BE2C (cell line): ENCODE measurements around the gene CXCR3. TPM values are rescaled to one million over a fixed set of nuclear protein-coding genes. Genes with fewer than 3 reads are reported as not detected.

Experiments used
- DNase-seq: peaks from one replicate; pipeline ENCODE4 v3.0.0-alpha.2; 2020
- H3K27me3 ChIP-seq: fragments of 250-450 bp; sonication (Bioruptor Pico); 2 replicates; pipeline ENCODE4 v1.5.1; 2020; ENCODE audit warnings: mild to moderate bottlenecking
- H3K36me3 ChIP-seq: fragments of 250-450 bp; sonication (Bioruptor Pico); 2 replicates; pipeline ENCODE4 v1.5.1; 2020; ENCODE audit warnings: mild to moderate bottlenecking
- H3K4me1 ChIP-seq: fragments of 250-450 bp; sonication (Bioruptor Pico); 2 replicates; pipeline ENCODE4 v1.5.1; 2020
- H3K4me3 ChIP-seq: 2 replicates; pipeline ENCODE4 v1.5.1; 2011; ENCODE audit warnings: low read depth, low read length
- H3K9me3 ChIP-seq: fragments of 250-450 bp; sonication (Bioruptor Pico); 2 replicates; pipeline ENCODE4 v1.5.1; 2020
- polyA plus RNA-seq: library from polyadenylated mRNA; unstranded; fragments of >200 nt; gene quantifications from one replicate; pipeline ENCODE4 v1.2.1, GENCODE V29; 2012; ENCODE audit warnings: low read depth, missing spikeins; ENCODE audit not compliant: insufficient read length, insufficient read depth
- TF ChIP-seq, protein P1 (sequence below): IDR thresholded peaks from 2 replicates; pipeline ENCODE4 v1.5.1; 2012; ENCODE audit warnings: mild to moderate bottlenecking, low read depth, low read length

Gene CXCR3
- not detected for polyA plus RNA-seq

- no peaks in the 10 kb centered on the region for H3K36me3 ChIP-seq
- H3K4me3 ChIP-seq = no peak within 1 kb of the TSS
- H3K4me1 ChIP-seq = no peaks in the 10 kb centered on the region
- DNase-seq = no peak
- no peaks in the 10 kb centered on the region for H3K9me3 ChIP-seq
- no peaks in the 10 kb centered on the region for H3K27me3 ChIP-seq
- TF ChIP-seq, protein P1, sequence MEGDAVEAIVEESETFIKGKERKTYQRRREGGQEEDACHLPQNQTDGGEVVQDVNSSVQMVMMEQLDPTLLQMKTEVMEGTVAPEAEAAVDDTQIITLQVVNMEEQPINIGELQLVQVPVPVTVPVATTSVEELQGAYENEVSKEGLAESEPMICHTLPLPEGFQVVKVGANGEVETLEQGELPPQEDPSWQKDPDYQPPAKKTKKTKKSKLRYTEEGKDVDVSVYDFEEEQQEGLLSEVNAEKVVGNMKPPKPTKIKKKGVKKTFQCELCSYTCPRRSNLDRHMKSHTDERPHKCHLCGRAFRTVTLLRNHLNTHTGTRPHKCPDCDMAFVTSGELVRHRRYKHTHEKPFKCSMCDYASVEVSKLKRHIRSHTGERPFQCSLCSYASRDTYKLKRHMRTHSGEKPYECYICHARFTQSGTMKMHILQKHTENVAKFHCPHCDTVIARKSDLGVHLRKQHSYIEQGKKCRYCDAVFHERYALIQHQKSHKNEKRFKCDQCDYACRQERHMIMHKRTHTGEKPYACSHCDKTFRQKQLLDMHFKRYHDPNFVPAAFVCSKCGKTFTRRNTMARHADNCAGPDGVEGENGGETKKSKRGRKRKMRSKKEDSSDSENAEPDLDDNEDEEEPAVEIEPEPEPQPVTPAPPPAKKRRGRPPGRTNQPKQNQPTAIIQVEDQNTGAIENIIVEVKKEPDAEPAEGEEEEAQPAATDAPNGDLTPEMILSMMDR = no peak
Observed at GRCh38 chrX:71618303-71618721, at the start of gene CXCR3. Gene CXCR3, minus strand, starts transcription at chrX:71618511. Its CDS starts 62 bp downstream, at chrX:71618449.

- H3K4me1 ChIP-seq = no peaks in the 10 kb centered on the region
- H3K9me3 ChIP-seq = no peaks in the 10 kb centered on the region
- no peak for DNase-seq
- no peak within 1 kb of the TSS for H3K4me3 ChIP-seq
- H3K27me3 ChIP-seq = no peaks in the 10 kb centered on the region
- H3K36me3 ChIP-seq = no peaks in the 10 kb centered on the region
- TF ChIP-seq, protein P1 = no peak
Observed at GRCh38 chrX:71667328-71668247, 49.3 kb upstream of the CXCR3 start, which contains the start of gene LOC101059915. Gene LOC101059915, plus strand, starts transcription at chrX:71667546.

GRCh38 chrX:71666240-71667223, 48.2 kb upstream of the CXCR3 start:
- no peaks in the 10 kb centered on the region for H3K36me3 ChIP-seq
- H3K9me3 ChIP-seq = no peaks in the 10 kb centered on the region
- no peaks in the 10 kb centered on the region for H3K4me1 ChIP-seq
- no peak overlapping the region for H3K4me3 ChIP-seq
- DNase-seq = no peak
- no peaks in the 10 kb centered on the region for H3K27me3 ChIP-seq
- TF ChIP-seq, protein P1 = no peak

DNA sequence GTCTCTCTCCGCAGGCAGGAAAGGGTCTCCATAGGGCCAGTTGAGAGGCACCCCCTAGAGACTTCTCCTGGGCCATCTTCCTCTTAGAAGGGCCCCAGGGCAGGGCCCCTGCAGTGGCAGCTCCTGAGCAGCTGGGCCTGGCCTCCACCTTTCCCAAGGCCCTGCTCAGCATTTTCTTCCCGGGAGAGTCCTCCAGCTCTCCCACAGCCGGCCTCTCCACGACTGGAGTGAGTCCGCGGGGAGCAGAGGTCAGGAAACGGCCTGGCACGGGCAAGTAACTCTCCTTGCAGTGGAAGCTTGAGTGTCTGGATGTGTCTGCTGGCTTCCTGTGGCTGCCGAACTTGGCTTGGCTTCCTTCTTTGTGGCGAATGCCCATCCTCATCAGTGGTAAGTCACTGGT, 47.4 kb upstream of the CXCR3 start:
- TF ChIP-seq, protein P1 = no peak
- no peaks in the 10 kb centered on the region for H3K36me3 ChIP-seq
- no peaks in the 10 kb centered on the region for H3K4me1 ChIP-seq
- no peak for DNase-seq
- no peaks in the 10 kb centered on the region for H3K9me3 ChIP-seq
- no peaks in the 10 kb centered on the region for H3K27me3 ChIP-seq
- H3K4me3 ChIP-seq = no peak overlapping the region

GRCh38 chrX:71664889-71665491, 46.7 kb upstream of the CXCR3 start:
- no peak for DNase-seq
- H3K9me3 ChIP-seq = no peaks in the 10 kb centered on the region
- TF ChIP-seq, protein P1 = no peak
- H3K4me1 ChIP-seq = no peaks in the 10 kb centered on the region
- H3K27me3 ChIP-seq = no peaks in the 10 kb centered on the region
- H3K36me3 ChIP-seq = no peaks in the 10 kb centered on the region
- H3K4me3 ChIP-seq = no peak overlapping the region
